SU-DHL-6 (cell line): ENCODE measurements around the gene MLC1.

Experiments used
- H2AFZ ChIP-seq: fragments of 200-600 bp; sonication (generic); 2 replicates; pipeline ENCODE4 v1.6.1; 2014; ENCODE audit warnings: low read depth, mild to moderate bottlenecking, moderate library complexity, mixed read lengths, antibody characterized with exemption, low read length; ENCODE audit not compliant: severe bottlenecking
- H3F3A ChIP-seq: fragments of 200-600 bp; shearing (Covaris generic); 2 replicates; pipeline ENCODE4 v1.6.0; 2016; ENCODE audit warnings: antibody characterized with exemption, mild to moderate bottlenecking; ENCODE audit not compliant: insufficient read depth
- H3K27ac ChIP-seq: fragments of 200-600 bp; sonication (generic); 2 replicates; pipeline ENCODE4 v1.5.1; 2016; ENCODE audit warnings: low read depth, mild to moderate bottlenecking, low read length, moderate library complexity, mixed read lengths
- H3K27me3 ChIP-seq: fragments of 200-600 bp; sonication (generic), shearing (Covaris generic); 2 replicates; pipeline ENCODE4 v1.6.0; 2014; ENCODE audit warnings: mild to moderate bottlenecking, low read length
- H3K36me3 ChIP-seq: fragments of 200-600 bp; sonication (generic); 2 replicates; pipeline ENCODE4 v1.6.1; 2014; ENCODE audit warnings: mild to moderate bottlenecking, low read length, mixed read lengths
- H3K4me2 ChIP-seq: fragments of 300-600, 200-600 bp; shearing (Covaris generic), sonication (generic); 2 replicates; pipeline ENCODE4 v1.6.0; 2014; ENCODE audit warnings: low read length, low read depth, mild to moderate bottlenecking; ENCODE audit not compliant: poor library complexity, severe bottlenecking
- H3K4me3 ChIP-seq: fragments of 200-600 bp; sonication (generic); 2 replicates; pipeline ENCODE4 v1.5.1; 2014; ENCODE audit warnings: antibody characterized with exemption, low read length, mild to moderate bottlenecking, mixed read lengths; ENCODE audit not compliant: insufficient read depth, poor library complexity, severe bottlenecking
- H3K79me2 ChIP-seq: fragments of 200-600 bp; sonication (generic); 2 replicates; pipeline ENCODE4 v1.6.1; 2014; ENCODE audit warnings: mild to moderate bottlenecking, low read length, moderate library complexity; ENCODE audit not compliant: insufficient read depth
- H3K9ac ChIP-seq: fragments of 200-600 bp; sonication (generic); 2 replicates; pipeline ENCODE4 v1.7.0; 2014; ENCODE audit warnings: mild to moderate bottlenecking, low read length
- H3K9me2 ChIP-seq: fragments of 200-600 bp; sonication (generic); replicated peaks from 2 replicates; pipeline ENCODE4 v1.6.1; 2014; ENCODE audit warnings: low read length; ENCODE audit not compliant: insufficient read depth
- H3K9me3 ChIP-seq: fragments of 200-600 bp; sonication (generic); 2 replicates; pipeline ENCODE4 v1.6.1; 2014; ENCODE audit warnings: low read length, mixed read lengths; ENCODE audit not compliant: insufficient read depth
- H4K20me1 ChIP-seq: fragments of 200-600 bp; sonication (generic); 2 replicates; pipeline ENCODE4 v1.6.1; 2014; ENCODE audit warnings: low read depth, mild to moderate bottlenecking, antibody characterized with exemption, low read length, moderate library complexity, mixed read lengths
- CTCF ChIP-seq: fragments of 200-600 bp; sonication (generic); IDR thresholded peaks from one replicate; pipeline ENCODE4 v1.5.1; 2017; ENCODE audit warnings: antibody characterized with exemption, mild to moderate bottlenecking, low read length, moderate library complexity; ENCODE audit not compliant: insufficient read depth, poor library complexity, severe bottlenecking
- EZH2phosphoT487 ChIP-seq: fragments of 200-600 bp; sonication (generic), shearing (Covaris generic); conservative IDR thresholded peaks from 2 replicates; pipeline ENCODE4 v1.6.1; 2018; ENCODE audit warnings: mild to moderate bottlenecking, antibody characterized with exemption, low read length, moderate library complexity, mixed read lengths

The MLC1 gene

GRCh38 chr22:50035131-50035881 lies 49.9 kb downstream of the MLC1 start:
- Histone ChIP-seq H3K27me3 (no peaks in the 10 kb centered on the region), H3K9me2 (no peaks in the 10 kb centered on the region), H3K79me2 (no peaks in the 10 kb centered on the region), H2AFZ (no peak overlapping the region), H3K9me3 (0 out of 2 replicates have a peak, but pooled peaks cover 5% of the 10 kb centered on the region), H3K4me2 (no peak overlapping the region), H3K27ac (no peak overlapping the region), H3K9ac (no peak overlapping the region), H3K36me3 (no peaks in the 10 kb centered on the region), H4K20me1 (no peaks in the 10 kb centered on the region), H3F3A (no peaks in the 10 kb centered on the region), H3K4me3 (no peak overlapping the region)
- TF ChIP-seq EZH2phosphoT487 (no peak), CTCF (no peak)

- H3K9me2 ChIP-seq = no peaks in the 10 kb centered on the region
- no peaks in the 10 kb centered on the region for H3F3A ChIP-seq
- H3K9ac ChIP-seq = no peak overlapping the region
- H3K4me2 ChIP-seq = no peak overlapping the region
- H3K36me3 ChIP-seq = no peaks in the 10 kb centered on the region
- no peaks in the 10 kb centered on the region for H4K20me1 ChIP-seq
- no peak overlapping the region for H3K4me3 ChIP-seq
- no peak overlapping the region for H2AFZ ChIP-seq
- TF ChIP-seq CTCF (no peak), EZH2phosphoT487 (no peak)
- no peaks in the 10 kb centered on the region for H3K79me2 ChIP-seq
- H3K27me3 ChIP-seq = no peaks in the 10 kb centered on the region
- no peaks in the 10 kb centered on the region for H3K9me3 ChIP-seq
- H3K27ac ChIP-seq = no peak overlapping the region
These were observed 50.8 kb downstream of the MLC1 start for GRCh38 chr22:50034126-50035081.

GRCh38 chr22:50032941-50033601 lies 52.2 kb downstream of the MLC1 start:
- H3F3A ChIP-seq = no peaks in the 10 kb centered on the region
- H3K4me3 ChIP-seq = no peak overlapping the region
- H3K9ac ChIP-seq = no peak overlapping the region
- TF ChIP-seq CTCF (no peak), EZH2phosphoT487 (no peak)
- no peaks in the 10 kb centered on the region for H3K79me2 ChIP-seq
- no peaks in the 10 kb centered on the region for H3K27me3 ChIP-seq
- no peaks in the 10 kb centered on the region for H4K20me1 ChIP-seq
- H3K27ac ChIP-seq = no peak overlapping the region
- H3K4me2 ChIP-seq = no peak overlapping the region
- H2AFZ ChIP-seq = no peak overlapping the region
- no peaks in the 10 kb centered on the region for H3K36me3 ChIP-seq
- no peaks in the 10 kb centered on the region for H3K9me2 ChIP-seq
- no peaks in the 10 kb centered on the region for H3K9me3 ChIP-seq
